Fibroblast of gingiva (primary cell): ENCODE measurements around the gene RIMS3.
A peak's percentile ranks its signal among the peaks of the same experiment; 100 is the strongest.
"Not testable (repeated sequence)": the region's sequence is repeated elsewhere in the genome, so short reads cannot be mapped to it uniquely, and the experiment has no call there.

ENCODE experiments used
- DNase-seq: peaks from one replicate; pipeline ENCODE4 v3.0.0-alpha.2; 2011; ENCODE audit warnings: low read depth

Gene RIMS3

DNA sequence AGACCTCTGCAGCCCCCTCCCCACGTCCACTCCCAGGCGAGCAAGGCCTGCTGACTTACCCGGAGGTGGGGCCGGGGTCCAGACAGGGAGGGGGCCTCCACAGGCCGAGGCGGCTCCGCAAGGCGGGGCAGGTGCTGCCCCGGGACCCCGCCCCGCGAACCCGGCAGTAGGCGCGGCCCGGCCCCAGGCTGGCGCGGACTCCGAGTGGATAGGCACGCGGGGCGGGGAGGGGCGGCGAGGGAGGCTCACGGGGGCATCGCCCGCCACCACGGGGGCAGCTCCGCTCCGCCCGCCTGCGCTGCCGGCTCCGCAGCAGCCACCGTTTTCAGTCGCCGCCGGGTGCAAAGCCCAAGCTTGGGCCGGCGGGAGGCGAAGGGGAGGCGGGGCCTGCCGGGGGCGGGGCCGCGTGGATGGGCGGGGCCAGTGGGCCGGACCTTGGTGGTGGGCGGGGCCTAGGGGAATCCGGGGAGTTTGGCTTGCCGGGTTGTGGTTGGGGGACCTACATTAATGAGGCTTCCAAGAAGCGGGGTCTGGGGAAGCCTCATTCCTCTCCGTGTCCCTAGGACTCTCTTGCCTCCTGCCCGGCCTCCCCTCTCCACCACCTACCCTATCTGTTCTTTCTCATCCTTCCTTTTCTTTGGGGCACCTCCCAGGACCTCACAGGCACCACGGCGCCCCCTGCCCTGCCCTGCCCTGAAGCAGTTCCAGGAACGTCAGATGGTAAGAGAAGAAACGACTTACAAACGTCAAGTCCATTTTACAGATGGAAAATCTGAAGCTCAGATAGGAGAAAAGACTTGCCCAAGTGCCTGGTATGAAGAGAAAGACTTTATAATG lies at the start of gene RIMS3:
RIMS3 (minus strand) TSS at position 348 of the 837 bp plus-strand sequence. CDS start 23,757 bp downstream, outside the sequence.
- DNase-seq: peak; percentile 26

DNA sequence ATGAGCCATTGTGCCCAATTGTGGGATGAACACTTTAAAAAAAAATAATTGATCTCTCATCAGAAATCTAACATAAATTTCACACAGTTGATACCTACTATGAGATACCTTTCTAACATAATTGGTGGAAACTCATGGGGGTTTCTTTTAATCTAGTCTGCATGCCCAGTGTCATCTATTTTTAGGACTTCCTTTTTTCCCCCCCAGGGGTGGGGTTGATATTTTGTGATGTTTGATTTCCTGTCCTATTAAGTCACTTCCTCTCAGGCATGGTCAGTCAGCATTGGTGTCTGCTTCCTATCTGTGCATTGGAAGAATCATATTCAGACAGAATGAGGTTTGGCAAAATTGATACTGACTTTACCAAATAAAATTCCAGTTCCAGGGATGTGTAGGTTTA lies 47.5 kb upstream of the RIMS3 start:
- DNase-seq: no peak

DNA sequence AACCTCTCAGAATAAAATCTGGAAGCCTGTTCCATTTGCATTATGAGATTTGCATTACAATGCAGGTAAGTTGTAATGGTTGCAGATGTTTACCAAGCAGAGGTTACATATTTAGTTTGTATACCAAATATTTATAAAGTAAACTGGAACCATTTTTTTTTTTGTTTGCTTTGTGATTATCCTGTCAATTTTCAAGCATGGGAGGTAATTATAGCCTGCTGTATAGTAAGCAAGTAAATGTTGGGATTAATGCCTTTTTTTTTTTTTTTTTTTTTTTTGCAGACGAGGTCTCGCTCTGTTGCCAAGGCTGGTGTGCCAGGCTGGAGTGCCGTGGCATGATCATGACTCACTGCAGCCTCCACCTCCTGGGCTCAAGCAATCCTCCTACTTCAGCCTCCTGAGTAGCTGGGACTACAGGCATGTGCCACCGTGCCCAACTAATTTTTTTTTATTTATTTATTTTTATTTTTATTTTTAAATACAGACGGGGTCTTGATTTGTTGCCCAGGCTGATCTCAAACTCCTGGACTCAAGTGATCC lies 47.0 kb upstream of the RIMS3 start:
- DNase-seq: no peak

DNA sequence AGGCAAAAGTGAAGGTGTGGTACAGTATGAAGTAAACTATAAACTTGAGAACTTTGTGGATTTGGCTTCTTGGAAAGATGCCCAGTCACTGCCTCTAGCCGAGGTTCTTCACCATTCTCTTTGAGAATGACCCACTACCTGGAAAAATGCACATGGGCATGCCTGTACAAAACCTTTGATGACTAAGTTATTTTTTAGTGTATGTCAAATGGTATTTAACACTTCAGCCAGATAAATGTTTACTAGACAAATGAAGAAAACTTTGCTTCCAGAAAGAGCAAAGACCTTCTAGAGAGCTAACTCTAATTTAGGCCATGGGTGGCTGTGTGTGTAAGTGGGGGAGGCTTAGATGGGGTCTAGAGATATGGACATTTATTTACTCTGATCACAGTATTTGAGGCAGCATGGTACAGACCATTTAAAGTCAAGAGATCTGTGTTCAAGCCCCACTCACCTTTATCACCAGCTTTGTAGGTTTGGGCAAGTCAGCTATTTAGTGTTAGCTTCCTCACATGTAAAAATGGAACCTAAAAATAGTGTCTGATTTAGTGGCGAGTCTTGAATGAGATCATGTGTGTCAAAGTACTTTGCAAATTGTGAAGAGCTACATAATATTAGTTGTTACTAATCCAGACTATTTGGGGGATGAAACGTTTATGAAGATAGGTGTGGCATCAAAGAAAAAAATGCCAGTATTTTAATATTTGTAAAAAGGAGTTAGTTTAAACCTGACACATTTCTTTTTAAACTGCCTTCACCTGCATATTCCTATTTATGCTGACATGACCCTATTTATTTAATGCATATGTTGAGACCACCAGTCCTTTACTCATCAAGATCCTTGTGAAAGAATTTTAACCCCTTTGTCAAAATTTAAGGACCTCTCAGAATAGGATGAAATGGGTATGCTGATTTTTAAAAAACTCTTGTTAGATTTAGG lies 46.3 kb upstream of the RIMS3 start:
- DNase-seq: peak; percentile 3

DNA sequence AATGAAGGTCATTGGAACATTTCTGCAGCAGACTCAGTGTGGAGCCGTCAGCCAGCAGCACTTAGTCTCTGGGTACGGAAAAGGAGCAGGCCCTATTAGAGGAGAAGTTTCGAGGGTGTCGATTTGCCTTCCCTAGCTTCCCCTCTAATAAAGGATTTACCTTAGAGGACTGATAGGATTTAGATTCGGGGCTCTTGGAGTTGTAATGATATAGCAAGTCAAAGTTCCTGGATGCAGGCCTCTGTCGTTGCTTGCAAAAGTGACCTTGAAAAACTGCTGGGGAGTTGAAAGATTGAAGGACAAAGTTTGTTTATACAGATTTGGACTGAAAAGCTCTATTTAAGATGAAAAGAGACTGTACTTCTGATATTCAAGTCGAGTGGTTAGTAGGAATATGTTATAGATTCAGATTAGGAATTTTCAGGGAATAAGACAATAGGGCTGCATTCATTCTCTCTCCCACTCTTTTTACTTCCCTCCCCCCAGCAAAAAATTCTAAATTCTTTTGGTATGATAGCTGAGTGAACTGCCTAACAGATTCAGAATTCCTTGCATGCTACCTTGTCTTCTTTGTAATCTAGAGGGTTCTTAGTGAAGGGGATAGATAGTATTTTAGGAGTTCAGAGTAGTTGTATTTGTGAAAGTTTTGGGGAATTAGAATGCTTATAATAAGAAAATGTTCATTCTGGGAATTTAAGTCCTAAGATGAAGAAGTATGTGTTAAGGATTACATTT lies 45.3 kb upstream of the RIMS3 start:
- DNase-seq: no peak

DNA sequence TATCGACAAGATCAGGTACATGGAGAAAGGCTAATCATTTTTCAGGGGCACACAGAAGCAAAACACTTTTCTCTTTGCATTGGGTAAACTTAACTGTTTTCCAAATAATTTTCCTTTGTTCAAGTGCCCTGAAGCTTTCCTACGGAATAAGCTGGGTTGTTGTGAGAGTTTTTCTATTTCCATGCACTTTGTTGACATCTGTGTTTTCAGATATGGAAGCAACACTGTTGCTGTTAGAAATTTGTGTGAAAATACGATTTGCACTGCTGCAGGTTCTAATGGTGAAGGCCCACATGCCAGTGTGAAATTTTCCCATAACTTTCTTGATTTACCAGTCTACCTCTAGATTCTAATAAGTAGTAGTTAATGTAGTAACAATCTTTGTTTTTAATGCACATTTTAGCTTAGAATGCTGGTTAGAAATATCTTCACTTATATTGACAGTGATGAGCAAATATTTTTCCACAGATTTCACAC lies 44.4 kb upstream of the RIMS3 start:
- DNase-seq: no peak

DNA sequence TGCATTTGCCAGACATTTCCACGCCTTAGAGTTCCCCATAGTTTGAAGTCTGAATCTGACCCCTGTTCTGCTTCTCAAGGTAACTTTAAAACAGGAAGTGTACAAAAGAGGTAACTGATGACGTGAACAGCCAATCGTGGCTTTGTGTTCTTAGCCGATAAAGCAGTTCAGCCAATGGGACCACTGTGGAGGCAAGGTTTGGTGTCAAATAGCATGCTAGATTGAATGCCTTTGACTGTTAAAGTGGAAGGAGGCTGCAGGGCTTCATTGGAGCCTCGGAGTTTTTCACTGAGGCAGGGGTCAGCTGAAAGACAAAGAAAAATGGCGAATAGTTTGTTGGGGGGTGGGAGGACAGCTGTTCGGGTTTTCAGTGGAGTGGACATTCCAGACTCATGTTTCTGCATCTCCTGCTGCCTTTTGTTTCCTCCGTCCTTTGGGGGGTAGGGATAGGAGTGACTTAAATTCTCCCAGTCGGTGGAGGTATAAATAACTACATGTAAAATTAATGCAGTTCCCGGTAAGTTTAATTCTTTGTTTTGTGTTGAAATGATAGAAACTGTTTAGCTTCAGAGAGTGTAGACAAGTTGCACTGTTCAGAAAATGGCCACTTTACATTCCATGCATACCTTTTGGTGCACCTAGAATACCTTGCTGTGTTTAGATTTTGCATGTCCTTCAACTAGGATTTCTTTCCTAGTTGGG lies 43.8 kb upstream of the RIMS3 start:
- peak; percentile 92 for DNase-seq

DNA sequence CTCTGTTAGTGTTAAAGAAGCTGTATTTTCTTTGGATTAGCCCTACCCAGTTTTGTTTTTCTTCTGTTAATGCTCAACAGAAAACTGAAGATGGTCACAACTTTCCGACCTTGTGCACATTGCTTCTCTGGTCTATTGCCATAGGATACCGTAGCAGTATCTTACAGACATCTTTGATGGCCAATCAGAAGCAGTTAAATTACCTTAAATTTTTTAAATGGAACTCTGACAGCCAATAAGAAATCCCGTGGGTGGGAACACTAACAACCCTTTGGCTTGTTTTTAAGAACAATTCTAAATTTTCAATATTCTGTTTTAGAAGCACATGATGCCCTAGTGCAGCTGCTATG lies 43.2 kb upstream of the RIMS3 start:
- peak; percentile 83 for DNase-seq

DNA sequence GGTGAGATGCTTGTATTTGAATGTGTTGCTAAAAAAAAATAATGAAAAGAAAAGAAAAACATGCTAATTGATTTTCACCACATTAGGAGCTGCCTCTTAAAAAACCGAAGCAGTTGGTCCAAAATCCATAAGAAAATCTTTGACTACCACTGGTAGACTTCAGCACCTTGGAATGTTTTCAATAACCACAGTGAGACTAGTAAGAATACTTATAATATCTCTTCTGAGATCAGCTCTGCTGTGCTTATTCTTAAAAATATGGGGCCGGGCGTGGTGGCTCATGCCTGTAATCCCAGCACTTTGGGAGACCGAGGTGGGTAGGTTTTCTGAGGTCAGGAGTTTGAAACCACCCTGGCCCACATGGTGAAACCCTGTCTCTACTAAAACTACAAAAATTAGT lies 41.1 kb upstream of the RIMS3 start:
- no peak for DNase-seq

DNA sequence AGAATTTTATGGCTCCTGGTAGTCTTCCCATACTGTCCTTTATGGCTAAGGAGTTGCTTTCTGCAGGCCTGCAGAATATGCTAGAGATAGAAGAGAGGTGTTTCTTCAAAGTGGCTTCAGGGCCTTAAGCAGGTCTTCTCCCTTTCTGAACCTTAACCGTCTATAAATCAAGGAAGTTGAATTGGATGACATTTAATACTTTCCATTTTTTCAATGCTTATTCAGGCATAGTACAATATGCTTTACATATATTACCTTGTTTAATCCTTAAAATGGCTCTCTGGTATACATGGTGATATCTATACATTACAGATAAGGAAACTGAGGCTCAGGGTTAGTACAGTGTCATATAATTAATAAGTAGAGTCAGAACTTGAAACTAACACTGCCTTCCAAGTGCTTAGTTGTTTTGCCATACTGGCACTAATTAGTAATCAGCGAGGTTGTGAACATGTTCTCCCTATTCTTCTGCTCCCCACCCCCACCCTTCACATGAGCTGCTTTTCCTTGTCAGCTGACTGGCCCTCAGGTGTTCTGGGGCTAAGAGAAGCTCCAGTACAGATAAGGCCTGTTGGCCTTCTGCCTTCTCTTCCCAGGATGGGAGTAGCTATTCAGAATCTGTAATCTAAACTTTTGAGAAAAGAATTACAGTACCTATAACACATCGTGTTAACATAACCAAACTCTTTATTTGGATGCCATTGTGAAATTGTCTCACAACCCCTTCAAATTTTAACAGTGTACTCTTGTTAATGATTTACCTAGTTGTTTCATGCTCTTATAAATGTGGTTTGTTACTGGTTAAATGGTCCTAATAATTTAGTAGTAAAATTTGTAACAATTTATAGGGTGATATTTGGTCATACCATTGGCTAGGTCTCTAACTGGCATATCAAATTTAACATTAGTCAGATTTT lies 39.6 kb upstream of the RIMS3 start:
- no peak for DNase-seq

DNA sequence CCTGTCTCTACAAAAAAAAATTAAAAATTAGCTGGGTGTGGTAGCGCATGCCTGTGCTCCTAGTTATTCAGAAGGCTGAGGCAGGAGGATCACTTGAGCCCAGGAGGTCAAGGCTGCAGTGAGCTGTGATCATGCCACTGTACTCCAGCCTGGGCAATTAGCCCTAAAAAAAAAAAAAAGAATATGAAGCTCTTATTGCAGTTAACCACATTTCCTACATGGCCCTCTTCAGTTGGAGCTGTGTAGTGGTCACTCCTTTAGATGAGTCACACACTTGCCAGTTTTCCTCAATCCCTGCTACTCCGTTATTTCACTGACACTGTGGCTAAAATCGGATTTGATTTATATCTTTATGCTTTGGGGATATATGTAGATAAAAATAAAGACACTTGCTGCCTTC lies 37.8 kb upstream of the RIMS3 start:
- peak; percentile 29 for DNase-seq

DNA sequence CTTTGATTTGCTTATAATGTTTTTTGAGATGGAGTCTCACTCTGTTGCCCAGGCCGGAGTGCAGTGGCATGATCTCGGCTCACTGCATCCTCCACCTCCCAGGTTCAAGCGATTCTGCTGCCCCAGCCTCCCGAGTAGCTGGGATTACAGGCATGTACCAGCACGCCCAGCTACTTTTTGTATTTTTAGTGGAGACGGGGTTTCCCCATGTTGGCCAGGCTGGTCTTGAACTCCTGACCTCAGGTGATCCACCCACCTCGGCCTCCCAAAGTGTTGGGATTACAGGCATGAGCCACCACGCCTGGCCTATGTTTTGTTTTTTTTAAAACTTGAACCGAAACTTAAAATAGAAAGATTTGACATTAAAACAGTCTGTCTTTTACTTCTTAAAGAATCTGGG lies 37.3 kb upstream of the RIMS3 start:
- DNase-seq: not testable (repeated sequence)

DNA sequence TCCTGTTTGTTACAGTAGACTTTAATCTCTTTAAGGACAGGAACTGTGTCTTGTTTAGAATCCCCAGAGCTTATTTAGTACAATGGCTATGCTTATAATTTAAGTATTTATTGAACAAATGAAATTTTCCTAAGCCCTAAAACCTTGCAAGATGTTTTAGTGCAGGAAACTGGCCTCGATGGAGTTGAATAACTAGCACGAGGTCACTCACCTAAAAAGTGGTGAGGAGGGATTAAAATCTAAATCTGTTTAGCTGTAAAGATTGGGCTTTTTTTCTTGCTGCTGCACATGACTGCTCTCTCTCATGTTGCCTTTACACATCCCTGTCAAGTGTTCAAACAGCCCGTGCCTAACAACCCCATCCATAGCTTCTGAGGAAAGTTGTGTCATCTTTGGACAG lies 36.2 kb upstream of the RIMS3 start:
- DNase-seq: no peak

DNA sequence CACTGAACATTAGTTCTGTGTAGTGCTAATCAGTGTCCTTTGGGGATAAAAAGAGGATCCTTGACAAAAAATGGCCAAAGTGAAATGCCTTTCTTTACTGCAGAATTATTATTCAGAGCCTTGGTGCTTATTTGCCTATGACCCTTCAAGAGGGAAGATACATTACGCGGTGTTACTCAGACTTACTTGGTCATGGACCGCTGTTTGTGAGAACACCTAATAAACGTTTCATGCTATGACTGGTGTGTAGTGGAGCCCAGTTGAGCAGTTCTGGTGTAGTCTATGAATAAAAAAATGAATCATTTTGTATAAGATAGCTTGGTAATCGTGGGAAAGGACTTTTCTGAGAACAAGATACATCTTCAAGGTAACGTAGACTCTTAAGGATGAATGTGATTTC lies 34.3 kb upstream of the RIMS3 start:
- DNase-seq: no peak

DNA sequence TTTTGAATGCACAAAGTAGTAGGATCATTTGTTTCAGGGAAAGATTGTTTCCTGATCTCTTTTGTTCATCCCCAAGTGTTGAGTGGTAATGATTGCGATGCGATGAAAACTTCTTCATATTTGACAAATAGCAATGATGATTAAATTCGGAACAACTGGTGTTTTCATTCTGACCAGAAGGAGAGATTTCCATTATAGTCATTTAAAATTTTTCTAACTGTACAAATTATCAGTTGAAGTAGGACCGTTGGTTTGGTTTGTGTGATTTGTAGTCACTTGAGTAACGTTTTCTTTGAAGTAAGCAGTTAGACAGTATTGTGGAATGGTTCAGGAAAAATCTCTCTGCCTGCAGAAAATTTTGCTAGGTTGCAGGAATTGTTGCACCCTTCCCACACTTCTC lies 32.0 kb upstream of the RIMS3 start:
- no peak for DNase-seq

DNA sequence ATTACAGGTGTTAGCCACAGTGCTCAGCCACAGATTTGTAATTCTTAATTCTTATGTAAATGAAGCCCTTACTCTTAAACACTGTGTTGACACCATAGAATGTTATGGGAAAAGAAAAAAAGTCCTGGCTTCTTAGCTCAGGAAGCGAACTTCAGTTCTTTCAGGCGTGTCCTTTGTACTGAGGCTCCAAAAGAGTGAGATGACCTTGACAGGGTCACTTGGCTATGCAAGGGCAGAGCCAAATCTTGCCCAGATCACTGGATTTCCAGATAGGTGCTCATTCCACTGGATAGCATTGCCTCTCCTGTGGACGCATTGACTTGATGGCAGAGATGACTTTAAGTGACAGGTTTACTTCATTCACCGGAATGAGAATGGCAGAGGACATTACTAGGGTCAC lies 30.8 kb upstream of the RIMS3 start:
- no peak for DNase-seq

DNA sequence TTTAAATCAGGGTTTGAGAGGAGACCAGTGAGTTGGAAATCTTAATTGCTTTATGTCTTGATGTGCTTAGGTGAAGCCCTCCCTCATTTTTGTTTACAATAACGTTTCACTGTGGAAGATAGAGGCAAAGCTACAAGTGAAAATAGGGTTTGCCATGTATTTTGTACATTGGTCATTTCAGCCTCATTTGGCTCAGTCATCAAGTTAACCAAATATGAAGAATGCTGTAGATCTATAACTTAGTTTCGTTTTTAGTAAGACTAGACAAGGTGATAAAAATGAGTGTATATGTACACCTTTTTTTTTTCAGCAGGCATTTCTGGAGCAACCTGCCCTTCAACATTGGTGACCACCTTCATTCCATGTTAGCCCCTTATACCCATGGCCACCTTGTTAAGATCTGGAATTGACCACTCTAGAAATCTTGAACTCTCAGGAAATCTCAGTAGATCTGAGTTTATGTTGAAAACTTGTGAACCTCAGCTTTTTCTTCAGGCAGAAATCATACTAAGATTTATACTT lies 28.9 kb upstream of the RIMS3 start:
- no peak for DNase-seq

DNA sequence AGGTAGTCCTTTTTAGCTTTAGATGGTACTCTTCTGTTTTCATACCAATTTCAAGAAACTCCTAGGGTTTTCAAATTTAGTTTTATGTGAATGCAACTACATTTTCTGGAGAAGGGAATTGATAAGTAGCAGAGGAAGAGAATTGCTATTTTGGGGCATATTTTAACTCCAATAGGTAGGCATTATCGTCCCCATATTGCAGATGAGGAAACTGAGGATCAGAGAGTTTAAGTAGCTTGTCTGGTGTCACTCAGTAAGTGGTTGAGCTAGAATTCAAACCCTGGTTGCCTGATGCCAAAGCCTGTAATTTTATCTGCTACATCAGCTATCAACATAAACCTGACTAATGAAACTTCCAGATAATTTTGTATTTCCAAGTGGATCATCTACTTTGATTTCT lies 27.9 kb upstream of the RIMS3 start:
- no peak for DNase-seq

DNA sequence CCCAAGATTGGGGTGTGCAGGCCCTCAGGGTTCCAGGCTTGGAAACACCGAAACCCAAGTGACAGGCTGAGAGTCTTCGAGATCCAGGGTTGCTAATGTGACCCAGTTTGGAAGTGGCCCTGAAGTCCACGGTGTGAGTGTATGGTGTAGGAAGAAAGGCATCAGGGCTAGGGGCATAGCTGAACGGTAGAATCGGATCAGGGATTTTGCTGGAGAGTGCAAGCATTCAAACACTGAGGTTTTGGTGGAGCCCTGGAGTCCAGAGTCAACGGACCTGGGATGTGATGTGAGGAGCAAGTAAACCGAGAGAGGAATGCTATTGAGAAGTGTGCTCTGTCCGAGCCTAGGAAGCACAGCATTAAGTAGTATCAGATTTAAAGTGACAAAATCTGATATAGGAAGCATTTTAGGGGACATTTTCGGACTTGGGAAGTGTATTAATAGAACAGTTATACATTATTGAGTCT lies 27.0 kb upstream of the RIMS3 start:
- peak; percentile 7 for DNase-seq
